Stomach (tissue), 9 donors: ENCODE data around the gene TLE3. TPM values are rescaled to one million over a fixed set of nuclear protein-coding genes. Genes with fewer than 3 reads are reported as not detected.

Experiments
- DNase-seq, 2 donors: peaks; one replicate each; pipeline versions ENCODE4 v3.0.0 to v3.0.0-alpha.2; 2013 to 2019
- H3K27ac ChIP-seq, 5 donors: fragments of 200-600 bp in 4 of 5; sonication (generic) in 4 of 5; one replicate each; pipeline ENCODE4 v1.5.1; 2013 to 2019; ENCODE audit warnings: mild to moderate bottlenecking in 1 of 5, moderate library complexity in 1 of 5
- H3K27me3 ChIP-seq, 3 donors: fragments of 200-600 bp; sonication (generic); one replicate each; pipeline ENCODE4 v1.5.1; 2017 to 2019; ENCODE audit warnings: mixed run types in 1 of 3
- H3K36me3 ChIP-seq, 4 donors: fragments of 200-600 bp; sonication (generic); 1 replicate in 3 of 4; 2 replicates in 1 of 4; pipeline ENCODE4 v1.5.1; 2016 to 2019
- H3K4me1 ChIP-seq, 4 donors: fragments of 200-600 bp; sonication (generic); one replicate each; pipeline ENCODE4 v1.5.1; 2016 to 2019
- H3K4me3 ChIP-seq, 4 donors: fragments of 200-600 bp; sonication (generic) in 3 of 4; one replicate each; pipeline ENCODE4 v1.5.1; 2016 to 2019; ENCODE audit warnings: mild to moderate bottlenecking in 1 of 4
- H3K9me3 ChIP-seq, 4 donors: fragments of 200-600 bp; sonication (generic); one replicate each; pipeline ENCODE4 v1.5.1; 2016 to 2019
- CTCF ChIP-seq, 7 experiments: fragments of 450-650 bp in 4 of 7; fragments of 200-600 bp in 3 of 7; sonication (generic) in 3 of 7; IDR thresholded peaks; one replicate each; pipeline ENCODE4 v1.5.1; 2016 to 2019; ENCODE audit warnings: antibody characterized with exemption in 7 of 7, control low read depth in 2 of 7, mild to moderate bottlenecking in 1 of 7
- EP300 ChIP-seq: sonication (generic); formaldehyde crosslinking; IDR thresholded peaks from one replicate; pipeline ENCODE4 v1.6.1; 2017; ENCODE audit warnings: antibody characterized with exemption
- POLR2A ChIP-seq, 4 donors: fragments of 450-650 bp; IDR thresholded peaks; one replicate each; pipeline ENCODE4 v1.6.1; 2016; ENCODE audit warnings: antibody characterized with exemption in 4 of 4, control low read depth in 2 of 4, mild to moderate bottlenecking in 1 of 4, moderate library complexity in 1 of 4
- POLR2AphosphoS5 ChIP-seq, 3 donors: sonication (generic); formaldehyde crosslinking; IDR thresholded peaks; one replicate each; pipeline ENCODE4 v1.6.1; 2016; ENCODE audit warnings: antibody characterized with exemption in 3 of 3
- WGBS, 5 donors: extraction: QIAGEN DNeasy Blood & Tissue Kit in 3 of 5; methylation state at CpG; one replicate each; pipeline versions ENCODE4 v1.1.5 to v1.1.7; 2013 to 2018; 5-methylcytosine and 5-hydroxymethylcytosine counted together
- intact Hi-C: fragments of 100-400 bp; cut with DNase I; formaldehyde crosslinking; loops from one replicate; pipeline ENCODE4 v1.15.1; 2023; ENCODE audit warnings: low total_unique reads
- polyA plus RNA-seq, 3 donors: library from polyadenylated mRNA; stranded (reverse); fragments of 200-250 nt; gene quantifications; one replicate each; pipeline ENCODE4 v1.2.3, GENCODE V29; 2013
- total RNA-seq, 5 donors: library from RNA; depleted of rRNA; stranded (reverse); fragments of >200 nt; gene quantifications; one replicate each; pipeline versions ENCODE4 v1.1.0 to v1.2.3, GENCODE V29; 2014 to 2016
- donor health status: healthy with polysubstance abuse.
- donor health status: Bipolar disorder and iron deficiency.
- donor health status: healthy.

TLE3 gene
- total and polyA plus RNA-seq, 8 donors: 13.3 to 186 (median 30.9) TPM

DNA sequence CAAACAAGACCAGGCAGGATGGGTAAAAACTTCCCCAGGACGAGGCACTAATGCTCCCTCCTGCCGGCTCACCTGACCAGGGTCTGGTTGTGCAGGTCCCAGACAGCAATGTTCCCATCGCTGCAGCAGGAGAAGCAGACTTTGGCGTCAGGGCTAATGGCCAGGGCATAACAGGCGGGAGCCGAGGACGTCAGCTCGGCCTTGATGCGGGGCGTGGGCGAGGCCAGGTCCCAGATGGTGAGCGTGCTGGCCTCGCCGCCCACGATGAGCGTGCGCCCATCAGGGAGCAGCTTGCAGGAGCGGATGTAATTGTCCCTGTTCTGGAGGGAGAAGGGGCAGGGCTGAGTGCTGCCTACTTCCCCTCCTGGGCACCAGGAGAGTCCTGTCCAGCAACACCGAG is 43.4 kb downstream of the TLE3 start:
- no peak overlapping the region for H3K27ac ChIP-seq
- WGBS, 5 donors: 89 to 93% (median 90%) methylated on average over 4 to 19 of the region's 19 CpGs
- H3K4me1 ChIP-seq: no peaks in the 10 kb centered on the region
- H3K27me3 ChIP-seq: no peaks in the 10 kb centered on the region
- TF ChIP-seq CTCF (IDR thresholded peaks at IDR 0.05): no peak
- TF ChIP-seq POLR2AphosphoS5 (IDR thresholded peaks at IDR 0.05): no peak
- no peak for TF ChIP-seq EP300
- no peak for TF ChIP-seq POLR2A (IDR thresholded peaks at IDR 0.05)
- H3K36me3 ChIP-seq: peaks cover 99 to 100% (median 100%) of the 10 kb centered on the region in 4 donors
- H3K4me3 ChIP-seq: no peak overlapping the region
- no peaks in the 10 kb centered on the region for H3K9me3 ChIP-seq
- intact Hi-C loops: no loop called here
- no peak for DNase-seq

- no peak overlapping the region for H3K27ac ChIP-seq
- H3K27me3 ChIP-seq: no peaks in the 10 kb centered on the region
- WGBS, 5 donors: 79 to 87% (median 83%) methylated on average over 9 to 11 of the region's 11 CpGs
- H3K36me3 ChIP-seq: peaks cover 96 to 100% (median 100%) of the 10 kb centered on the region in 4 donors
- TF ChIP-seq POLR2AphosphoS5 (IDR thresholded peaks at IDR 0.05) (no peak), CTCF (IDR thresholded peaks at IDR 0.05) (no peak), EP300 (no peak), POLR2A (IDR thresholded peaks at IDR 0.05) (no peak)
- H3K4me1 ChIP-seq: peaks cover 0 to 4% (median 0%) of the 10 kb centered on the region in 4 donors
- H3K9me3 ChIP-seq: no peaks in the 10 kb centered on the region
- no peak overlapping the region for H3K4me3 ChIP-seq
- no peak for DNase-seq
- intact Hi-C loops: no loop called here
Observed at GRCh38 chr15:70053716-70054229, 43.9 kb downstream of the TLE3 start.

DNA sequence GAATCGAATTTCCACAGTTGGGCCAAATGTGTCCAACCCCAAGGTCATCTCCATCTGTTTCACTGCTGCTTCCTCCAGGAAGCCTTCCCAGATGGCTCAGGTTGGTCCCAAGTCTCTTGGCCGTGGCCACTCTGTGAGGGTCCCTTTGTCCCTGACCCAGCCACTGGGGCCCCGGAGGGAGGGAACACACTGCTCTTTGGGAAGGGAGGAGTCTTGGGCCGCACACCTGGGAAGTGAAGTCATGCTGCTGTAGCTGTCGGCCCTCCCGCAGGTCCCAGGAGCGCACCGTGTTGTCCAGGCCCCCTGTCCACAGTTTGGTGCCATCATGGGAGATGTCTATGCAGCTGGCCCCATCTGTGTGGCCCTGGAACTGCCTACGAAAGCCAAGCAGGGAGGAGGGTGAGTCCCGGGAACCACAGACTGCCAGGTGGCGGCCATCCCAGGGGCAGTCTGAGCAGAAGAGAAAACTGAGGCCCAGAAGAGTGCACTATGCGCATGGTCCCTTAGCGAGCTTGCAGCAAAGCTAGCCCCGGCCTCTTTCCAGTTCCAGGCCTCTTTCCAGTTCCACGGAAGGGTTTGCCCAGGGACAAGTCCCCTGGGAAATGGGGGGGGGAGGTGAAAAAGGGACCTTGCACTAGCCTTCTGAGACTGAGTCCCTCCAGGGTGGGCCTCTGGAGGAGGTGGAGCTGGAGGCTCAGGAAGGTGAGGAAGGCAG is 44.6 kb downstream of the TLE3 start:
- H3K9me3 ChIP-seq: no peaks in the 10 kb centered on the region
- DNase-seq: no peak
- WGBS, 5 donors: 83 to 86% (median 84%) methylated on average over 12 to 15 of the region's 15 CpGs
- TF ChIP-seq POLR2A (IDR thresholded peaks at IDR 0.05) (no peak), POLR2AphosphoS5 (IDR thresholded peaks at IDR 0.05) (no peak), CTCF (IDR thresholded peaks at IDR 0.05) (no peak), EP300 (no peak)
- H3K36me3 ChIP-seq: peaks cover 91 to 100% (median 100%) of the 10 kb centered on the region in 4 donors
- H3K4me1 ChIP-seq: peaks cover 0 to 6% (median 2%) of the 10 kb centered on the region in 4 donors
- H3K27ac ChIP-seq: no peak overlapping the region
- intact Hi-C loops: no loop called here
- H3K27me3 ChIP-seq: no peaks in the 10 kb centered on the region
- no peak overlapping the region for H3K4me3 ChIP-seq

DNA sequence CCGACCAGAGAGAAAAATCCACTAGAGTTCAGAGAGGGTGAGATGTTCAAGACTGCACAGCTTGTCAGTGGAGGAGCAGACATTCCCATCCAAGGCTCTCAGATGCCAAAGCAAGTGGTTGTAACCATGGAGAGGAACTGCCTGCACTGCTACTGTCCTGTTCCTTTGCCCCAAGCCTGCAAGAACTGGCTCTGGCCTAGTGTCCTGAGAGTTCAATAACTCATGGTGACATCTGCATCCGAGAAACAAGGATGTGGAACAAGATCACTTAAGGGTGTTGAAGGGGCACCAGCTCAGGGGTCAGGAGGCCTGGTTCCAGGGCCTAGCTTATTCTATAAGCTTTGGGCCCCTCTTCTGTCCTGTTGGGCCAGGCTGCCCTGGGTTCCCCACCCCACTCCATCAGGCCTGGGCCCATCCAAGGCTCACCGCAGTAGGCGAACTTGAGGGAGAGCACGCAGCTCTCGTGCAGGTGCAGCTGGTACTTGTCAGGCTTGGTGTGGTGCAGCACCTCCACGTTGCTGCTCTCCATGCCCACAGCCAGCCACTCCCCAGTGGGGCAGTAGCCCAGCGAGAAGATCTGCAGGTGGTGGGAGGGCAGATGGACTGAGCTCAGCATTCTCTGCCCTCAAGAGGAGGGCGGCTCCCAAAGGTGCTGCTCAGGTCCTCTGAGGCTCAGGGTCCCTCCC is 45.6 kb downstream of the TLE3 start:
- Histone ChIP-seq H3K4me3 (no peak overlapping the region), H3K27ac (no peak overlapping the region), H3K27me3 (no peaks in the 10 kb centered on the region), H3K36me3 (peaks cover 83 to 100% (median 100%) of the 10 kb centered on the region in 4 donors), H3K4me1 (peaks cover 0 to 13% (median 3%) of the 10 kb centered on the region in 4 donors), H3K9me3 (no peaks in the 10 kb centered on the region)
- no peak for DNase-seq
- 85 to 91% (median 87%) methylated on average over 8 to 9 of the region's 9 CpGs for WGBS, 5 donors
- TF ChIP-seq EP300 (no peak), POLR2A (IDR thresholded peaks at IDR 0.05) (no peak), POLR2AphosphoS5 (IDR thresholded peaks at IDR 0.05) (no peak), CTCF (IDR thresholded peaks at IDR 0.05) (no peak)
- intact Hi-C loops: no loop called here
